Fibroblast of pulmonary artery (primary cell): Measurements from ENCODE around the gene KMT2B.

Source experiments
- DNase-seq: peaks from one replicate; pipeline ENCODE4 v3.0.0-alpha.2; 2010; ENCODE audit warnings: low read depth
- H3K4me3 ChIP-seq: replicated peaks from 2 replicates; pipeline ENCODE4 v1.5.1; 2011; ENCODE audit warnings: low read depth, mild to moderate bottlenecking, control low read depth, low read length, moderate library complexity
- CTCF ChIP-seq: IDR thresholded peaks from 2 replicates; pipeline ENCODE4 v1.5.1; 2011; ENCODE audit warnings: mild to moderate bottlenecking, control low read depth, low read length, inconsistent platforms; ENCODE audit errors: missing control alignments

The KMT2B gene

GRCh38 chr19:35748106-35749020, 30.6 kb downstream of the KMT2B start, which contains the start of gene LIN37:
Gene LIN37, plus strand, starts transcription at chr19:35748576. Its CDS starts 149 bp downstream, at chr19:35748725.
- peak within 1 kb of the TSS; percentile 100 for H3K4me3 ChIP-seq
- no peak for TF ChIP-seq CTCF
- peak; percentile 100 for DNase-seq

GRCh38 chr19:35750167-35750566, 32.4 kb downstream of the KMT2B start:
- TF ChIP-seq CTCF = no peak
- H3K4me3 ChIP-seq = no peak overlapping the region
- no peak for DNase-seq

GRCh38 chr19:35751839-35752745, 34.3 kb downstream of the KMT2B start:
- TF ChIP-seq CTCF = no peak
- DNase-seq = no peak
- H3K4me3 ChIP-seq = no peak overlapping the region

- H3K4me3 ChIP-seq = no peak overlapping the region
- DNase-seq = no peak
- TF ChIP-seq CTCF = no peak
Measured at GRCh38 chr19:35752746-35753350, 35.0 kb downstream of the KMT2B start.

GRCh38 chr19:35753634-35754369, 36.0 kb downstream of the KMT2B start:
- no peak for TF ChIP-seq CTCF
- DNase-seq = no peak
- no peak overlapping the region for H3K4me3 ChIP-seq

- no peak for TF ChIP-seq CTCF
- DNase-seq = no peak
- no peak overlapping the region for H3K4me3 ChIP-seq
Measured at GRCh38 chr19:35754370-35755130, 36.7 kb downstream of the KMT2B start.
